ENCODE data around the gene PSMD1. TPM values are rescaled to one million over a fixed set of nuclear protein-coding genes. Genes with fewer than 3 reads are reported as not detected.

Gene PSMD1
- total RNA-seq, 1 donor from 2014 or later = 91.6 TPM

- Mint-ChIP-seq H3K36me3 (no peaks in the 10 kb centered on the region), H3K4me3 (peak overlapping the region; percentile 74), H3K27me3 (peaks cover 85% of the 10 kb centered on the region), H3K4me1 (ENCODE audit: unreplicated experiment) (peaks cover 4% of the 10 kb centered on the region), H3K9me3 (no peaks in the 10 kb centered on the region), H3K27ac (no peak overlapping the region)
- no peak for TF ChIP-seq CTCF (conservative IDR thresholded peaks at IDR 0.05)
- DNase-seq (ENCODE audit: extremely low spot score, unreplicated experiment) = no peak
Measured at GRCh38 chr2:231036578-231037106, 20.0 kb upstream of the PSMD1 start.

GRCh38 chr2:231037202-231037730 lies 19.4 kb upstream of the PSMD1 start, which contains the start of gene C2orf72:
Gene C2orf72, plus strand, starts transcription at chr2:231037523. Its CDS starts 43 bp downstream, at chr2:231037566.
- Mint-ChIP-seq H3K4me1 (ENCODE audit: unreplicated experiment) (peaks cover 4% of the 10 kb centered on the region), H3K9me3 (no peaks in the 10 kb centered on the region), H3K36me3 (no peaks in the 10 kb centered on the region), H3K27me3 (peaks cover 87% of the 10 kb centered on the region), H3K4me3 (peak within 1 kb of the TSS; percentile 81), H3K27ac (no peak within 1 kb of the TSS)
- DNase-seq (ENCODE audit: extremely low spot score, unreplicated experiment) = no peak
- TF ChIP-seq CTCF (conservative IDR thresholded peaks at IDR 0.05) = no peak

- no peak overlapping the region for H3K27ac Mint-ChIP-seq
- peak overlapping the region; percentile 81 for H3K4me3 Mint-ChIP-seq
- no peaks in the 10 kb centered on the region for H3K36me3 Mint-ChIP-seq
- DNase-seq (ENCODE audit: extremely low spot score, unreplicated experiment) = no peak
- peaks cover 85% of the 10 kb centered on the region for H3K27me3 Mint-ChIP-seq
- no peak for TF ChIP-seq CTCF (conservative IDR thresholded peaks at IDR 0.05)
- no peaks in the 10 kb centered on the region for H3K9me3 Mint-ChIP-seq
- peaks cover 4% of the 10 kb centered on the region for H3K4me1 Mint-ChIP-seq (ENCODE audit: unreplicated experiment)
Measured at GRCh38 chr2:231037731-231038482, 18.8 kb upstream of the PSMD1 start.

GRCh38 chr2:231038483-231039293 lies 18.0 kb upstream of the PSMD1 start:
- Mint-ChIP-seq H3K27me3 (peaks cover 84% of the 10 kb centered on the region), H3K27ac (no peak overlapping the region), H3K36me3 (no peaks in the 10 kb centered on the region), H3K9me3 (no peaks in the 10 kb centered on the region), H3K4me1 (ENCODE audit: unreplicated experiment) (peaks cover 4% of the 10 kb centered on the region), H3K4me3 (peak overlapping the region; percentile 81)
- no peak for TF ChIP-seq CTCF (conservative IDR thresholded peaks at IDR 0.05)
- DNase-seq (ENCODE audit: extremely low spot score, unreplicated experiment) = no peak

- no peak overlapping the region for H3K27ac Mint-ChIP-seq
- H3K36me3 Mint-ChIP-seq = no peaks in the 10 kb centered on the region
- peaks cover 4% of the 10 kb centered on the region for H3K4me1 Mint-ChIP-seq (ENCODE audit: unreplicated experiment)
- TF ChIP-seq CTCF (conservative IDR thresholded peaks at IDR 0.05) = no peak
- no peaks in the 10 kb centered on the region for H3K9me3 Mint-ChIP-seq
- peak overlapping the region; percentile 34 for H3K4me3 Mint-ChIP-seq
- H3K27me3 Mint-ChIP-seq = peaks cover 79% of the 10 kb centered on the region
- DNase-seq (ENCODE audit: extremely low spot score, unreplicated experiment) = no peak
Measured at GRCh38 chr2:231039294-231039664, 17.4 kb upstream of the PSMD1 start.
